ENCODE measurements around the gene OR52A1.
"Not testable (repeated sequence)": the region's sequence is repeated elsewhere in the genome, so short reads cannot be mapped to it uniquely, and the experiment has no call there.

Gene OR52A1

GRCh38 chr11:5159806-5160205 is 5.2 kb upstream of the OR52A1 start:
- H3K4me2 ChIP-seq (ENCODE audit: insufficient read depth, low read length, poor library complexity, severe bottlenecking) = no peak overlapping the region
- no peak overlapping the region for H2AK5ac ChIP-seq (ENCODE audit: low read depth, low read length)
- no peak overlapping the region for H3K4ac ChIP-seq (ENCODE audit: low read length)
- no peak overlapping the region for H2AFZ ChIP-seq (ENCODE audit: low read length)
- no peak overlapping the region for H2BK12ac ChIP-seq (ENCODE audit: low read length)
- H3K18ac ChIP-seq (ENCODE audit: low read length) = no peak overlapping the region
- H3K27ac ChIP-seq (replicated peaks; ENCODE audit: low read length) = no peak overlapping the region
- no peak overlapping the region for H3K14ac ChIP-seq (ENCODE audit: low read length)
- no peak overlapping the region for H3K4me3 ChIP-seq (ENCODE audit: low read length in 2 of 2)
- no peak overlapping the region for H4K91ac ChIP-seq (ENCODE audit: low read depth, low read length, poor library complexity)
- no peaks in the 10 kb centered on the region for H3K36me3 ChIP-seq (replicated peaks in 1 of 2; ENCODE audit: control insufficient read depth in 2 of 2, insufficient read depth in 2 of 2, low read length in 2 of 2)
- no peak overlapping the region for H2BK5ac ChIP-seq (ENCODE audit: low read length)
- H2BK120ac ChIP-seq (ENCODE audit: low read depth, low read length) = no peak overlapping the region
- no peak overlapping the region for H4K8ac ChIP-seq (ENCODE audit: low read depth, low read length)
- no peak overlapping the region for H3K23ac ChIP-seq (ENCODE audit: low read depth, low read length, poor library complexity)
- no peaks in the 10 kb centered on the region for H3K4me1 ChIP-seq (ENCODE audit: control insufficient read depth in 2 of 2, insufficient read depth in 1 of 2, low read depth in 1 of 2, low read length in 2 of 2)
- no peaks in the 10 kb centered on the region for H3K79me1 ChIP-seq (ENCODE audit: low read depth, low read length)
- DNase-seq (ENCODE audit: low spot score) = no peak
- no peaks in the 10 kb centered on the region for H3K9me3 ChIP-seq (replicated peaks in 1 of 2; ENCODE audit: control insufficient read depth in 2 of 2, insufficient read depth in 1 of 2, low read depth in 1 of 2, low read length in 2 of 2)
- no peak overlapping the region for H2BK15ac ChIP-seq (ENCODE audit: low read length)
- no peaks in the 10 kb centered on the region for H3K27me3 ChIP-seq (ENCODE audit: control insufficient read depth in 3 of 3, insufficient read depth in 3 of 3, low read depth in 1 of 3, low read length in 3 of 3)
- H3K9ac ChIP-seq (ENCODE audit: low read depth, low read length, poor library complexity) = no peak overlapping the region

- no peak for DNase-seq (ENCODE audit: low spot score)
- no peak overlapping the region for H4K8ac ChIP-seq (ENCODE audit: low read depth, low read length)
- no peak overlapping the region for H3K27ac ChIP-seq (replicated peaks; ENCODE audit: low read length)
- no peaks in the 10 kb centered on the region for H3K79me1 ChIP-seq (ENCODE audit: low read depth, low read length)
- no peak overlapping the region for H3K4me3 ChIP-seq (ENCODE audit: low read length in 2 of 2)
- no peak overlapping the region for H2AFZ ChIP-seq (ENCODE audit: low read length)
- no peak overlapping the region for H3K4me2 ChIP-seq (ENCODE audit: insufficient read depth, low read length, poor library complexity, severe bottlenecking)
- H3K9ac ChIP-seq (ENCODE audit: low read depth, low read length, poor library complexity) = no peak overlapping the region
- H2BK5ac ChIP-seq (ENCODE audit: low read length) = no peak overlapping the region
- no peaks in the 10 kb centered on the region for H3K4me1 ChIP-seq (ENCODE audit: control insufficient read depth in 2 of 2, insufficient read depth in 1 of 2, low read depth in 1 of 2, low read length in 2 of 2)
- H4K91ac ChIP-seq (ENCODE audit: low read depth, low read length, poor library complexity) = no peak overlapping the region
- no peak overlapping the region for H3K23ac ChIP-seq (ENCODE audit: low read depth, low read length, poor library complexity)
- no peaks in the 10 kb centered on the region for H3K27me3 ChIP-seq (ENCODE audit: control insufficient read depth in 3 of 3, insufficient read depth in 3 of 3, low read depth in 1 of 3, low read length in 3 of 3)
- no peak overlapping the region for H3K18ac ChIP-seq (ENCODE audit: low read length)
- H2BK12ac ChIP-seq (ENCODE audit: low read length) = no peak overlapping the region
- no peaks in the 10 kb centered on the region for H3K9me3 ChIP-seq (replicated peaks in 1 of 2; ENCODE audit: control insufficient read depth in 2 of 2, insufficient read depth in 1 of 2, low read depth in 1 of 2, low read length in 2 of 2)
- no peak overlapping the region for H2BK120ac ChIP-seq (ENCODE audit: low read depth, low read length)
- no peak overlapping the region for H2AK5ac ChIP-seq (ENCODE audit: low read depth, low read length)
- H2BK15ac ChIP-seq (ENCODE audit: low read length) = no peak overlapping the region
- no CpG with 5 or more reads among the region's 3 CpGs for WGBS, 2 donors (ENCODE audit: extremely low coverage in 2 of 2, insufficient read length in 2 of 2, insufficient replicate concordance in 1 of 2)
- H3K36me3 ChIP-seq (replicated peaks in 1 of 2; ENCODE audit: control insufficient read depth in 2 of 2, insufficient read depth in 2 of 2, low read length in 2 of 2) = no peaks in the 10 kb centered on the region
- no peak overlapping the region for H3K14ac ChIP-seq (ENCODE audit: low read length)
- no peak overlapping the region for H3K4ac ChIP-seq (ENCODE audit: low read length)
Measured at GRCh38 chr11:5153574-5154431, 754 bp downstream of the OR52A1 start.

- no peak overlapping the region for H3K4me2 ChIP-seq (ENCODE audit: insufficient read depth, low read length, poor library complexity, severe bottlenecking)
- H3K36me3 ChIP-seq (replicated peaks in 1 of 2; ENCODE audit: control insufficient read depth in 2 of 2, insufficient read depth in 2 of 2, low read length in 2 of 2) = no peaks in the 10 kb centered on the region
- no peak overlapping the region for H4K8ac ChIP-seq (ENCODE audit: low read depth, low read length)
- no peak overlapping the region for H3K18ac ChIP-seq (ENCODE audit: low read length)
- H4K91ac ChIP-seq (ENCODE audit: low read depth, low read length, poor library complexity) = no peak overlapping the region
- no peak overlapping the region for H2AFZ ChIP-seq (ENCODE audit: low read length)
- no peaks in the 10 kb centered on the region for H3K9me3 ChIP-seq (replicated peaks in 1 of 2; ENCODE audit: control insufficient read depth in 2 of 2, insufficient read depth in 1 of 2, low read depth in 1 of 2, low read length in 2 of 2)
- WGBS, 2 donors (ENCODE audit: extremely low coverage in 2 of 2, insufficient read length in 2 of 2, insufficient replicate concordance in 1 of 2) = no CpG with 5 or more reads among the region's 3 CpGs
- H2AK5ac ChIP-seq (ENCODE audit: low read depth, low read length) = no peak overlapping the region
- H3K27ac ChIP-seq (replicated peaks; ENCODE audit: low read length) = no peak overlapping the region
- H3K79me1 ChIP-seq (ENCODE audit: low read depth, low read length) = no peaks in the 10 kb centered on the region
- DNase-seq (ENCODE audit: low spot score) = no peak
- no peak overlapping the region for H2BK15ac ChIP-seq (ENCODE audit: low read length)
- H3K23ac ChIP-seq (ENCODE audit: low read depth, low read length, poor library complexity) = no peak overlapping the region
- H3K9ac ChIP-seq (ENCODE audit: low read depth, low read length, poor library complexity) = no peak overlapping the region
- no peak overlapping the region for H3K4me3 ChIP-seq (ENCODE audit: low read length in 2 of 2)
- H3K4ac ChIP-seq (ENCODE audit: low read length) = no peak overlapping the region
- H2BK5ac ChIP-seq (ENCODE audit: low read length) = no peak overlapping the region
- H3K27me3 ChIP-seq (ENCODE audit: control insufficient read depth in 3 of 3, insufficient read depth in 3 of 3, low read depth in 1 of 3, low read length in 3 of 3) = no peaks in the 10 kb centered on the region
- H3K4me1 ChIP-seq (ENCODE audit: control insufficient read depth in 2 of 2, insufficient read depth in 1 of 2, low read depth in 1 of 2, low read length in 2 of 2) = no peaks in the 10 kb centered on the region
- H2BK12ac ChIP-seq (ENCODE audit: low read length) = no peak overlapping the region
- H3K14ac ChIP-seq (ENCODE audit: low read length) = no peak overlapping the region
- H2BK120ac ChIP-seq (ENCODE audit: low read depth, low read length) = no peak overlapping the region
Measured at GRCh38 chr11:5151713-5152153, 2.8 kb downstream of the OR52A1 start.

GRCh38 chr11:5144206-5144605 is 10.4 kb downstream of the OR52A1 start:
- WGBS, 2 donors (ENCODE audit: extremely low coverage in 2 of 2, insufficient read length in 2 of 2, insufficient replicate concordance in 1 of 2) = no CpG with 5 or more reads among the region's 21 CpGs
- H3K4me3 ChIP-seq (ENCODE audit: low read length in 2 of 2); H3K9ac ChIP-seq (ENCODE audit: low read depth, low read length, poor library complexity); H3K23ac ChIP-seq (ENCODE audit: low read depth, low read length, poor library complexity); H3K4me2 ChIP-seq (ENCODE audit: insufficient read depth, low read length, poor library complexity, severe bottlenecking); H2BK12ac ChIP-seq (ENCODE audit: low read length); H4K91ac ChIP-seq (ENCODE audit: low read depth, low read length, poor library complexity); H2BK120ac ChIP-seq (ENCODE audit: low read depth, low read length); DNase-seq (ENCODE audit: low spot score); H2BK15ac ChIP-seq (ENCODE audit: low read length); H3K4me1 ChIP-seq (ENCODE audit: control insufficient read depth in 2 of 2, insufficient read depth in 1 of 2, low read depth in 1 of 2, low read length in 2 of 2); H3K79me1 ChIP-seq (ENCODE audit: low read depth, low read length); H3K4ac ChIP-seq (ENCODE audit: low read length); H3K9me3 ChIP-seq (replicated peaks in 1 of 2; ENCODE audit: control insufficient read depth in 2 of 2, insufficient read depth in 1 of 2, low read depth in 1 of 2, low read length in 2 of 2); H2AFZ ChIP-seq (ENCODE audit: low read length); H3K27me3 ChIP-seq (ENCODE audit: control insufficient read depth in 3 of 3, insufficient read depth in 3 of 3, low read depth in 1 of 3, low read length in 3 of 3); H3K27ac ChIP-seq (replicated peaks; ENCODE audit: low read length); H3K18ac ChIP-seq (ENCODE audit: low read length); H3K36me3 ChIP-seq (replicated peaks in 1 of 2; ENCODE audit: control insufficient read depth in 2 of 2, insufficient read depth in 2 of 2, low read length in 2 of 2); H3K14ac ChIP-seq (ENCODE audit: low read length); H2AK5ac ChIP-seq (ENCODE audit: low read depth, low read length); H2BK5ac ChIP-seq (ENCODE audit: low read length); H4K8ac ChIP-seq (ENCODE audit: low read depth, low read length): not testable (repeated sequence)

All from neuronal stem cell (in vitro differentiated cells).